ENCODE measurements around the gene SYT5. TPM values are rescaled to one million over a fixed set of nuclear protein-coding genes. Genes with fewer than 3 reads are reported as not detected.

SYT5 gene
- total RNA-seq, 1 donor from 2014 or later, result 1.6 TPM

GRCh38 chr19:55152017-55152416 lies 28.1 kb downstream of the SYT5 start:
- peaks cover 23% of the 10 kb centered on the region for H3K36me3 Mint-ChIP-seq (ENCODE audit: low read depth, unreplicated experiment)
- H3K4me3 Mint-ChIP-seq (ENCODE audit: unreplicated experiment), result no peak overlapping the region
- peaks cover 26% of the 10 kb centered on the region for H3K27me3 Mint-ChIP-seq (ENCODE audit: unreplicated experiment)

GRCh38 chr19:55149078-55150003 lies 30.7 kb downstream of the SYT5 start, which contains the start of gene TNNT1:
Gene TNNT1, minus strand, starts transcription at chr19:55149206. Its CDS starts 2,049 bp downstream, at chr19:55147157.
- Mint-ChIP-seq H3K27me3 (ENCODE audit: unreplicated experiment) (peaks cover 26% of the 10 kb centered on the region), H3K27ac (ENCODE audit: unreplicated experiment) (no peak within 1 kb of the TSS), H3K9me3 (ENCODE audit: unreplicated experiment) (peaks cover 7% of the 10 kb centered on the region), H3K4me1 (ENCODE audit: unreplicated experiment) (peaks cover 12% of the 10 kb centered on the region), H3K36me3 (ENCODE audit: low read depth, unreplicated experiment) (peaks cover 19% of the 10 kb centered on the region), H3K4me3 (ENCODE audit: unreplicated experiment) (no peak within 1 kb of the TSS)
- TF ChIP-seq CTCF (IDR thresholded peaks at IDR 0.05; ENCODE audit: unreplicated experiment), result no peak
- no peak for DNase-seq (ENCODE audit: low spot score)

More at GRCh38 chr19:55152017-55152416, 28.1 kb downstream of the SYT5 start:
- Mint-ChIP-seq H3K9me3 (ENCODE audit: unreplicated experiment) (peaks cover 7% of the 10 kb centered on the region), H3K27ac (ENCODE audit: unreplicated experiment) (peak overlapping the region; percentile 90), H3K4me1 (ENCODE audit: unreplicated experiment) (peaks cover 14% of the 10 kb centered on the region)
- no peak for DNase-seq (ENCODE audit: low spot score)
- no peak for TF ChIP-seq CTCF (IDR thresholded peaks at IDR 0.05; ENCODE audit: unreplicated experiment)

GRCh38 chr19:55147545-55148251 lies 32.4 kb downstream of the SYT5 start:
- Mint-ChIP-seq H3K4me1 (ENCODE audit: unreplicated experiment) (peaks cover 5% of the 10 kb centered on the region), H3K4me3 (ENCODE audit: unreplicated experiment) (no peak overlapping the region), H3K36me3 (ENCODE audit: low read depth, unreplicated experiment) (peaks cover 12% of the 10 kb centered on the region), H3K27me3 (ENCODE audit: unreplicated experiment) (peaks cover 26% of the 10 kb centered on the region), H3K27ac (ENCODE audit: unreplicated experiment) (no peak overlapping the region), H3K9me3 (ENCODE audit: unreplicated experiment) (peaks cover 7% of the 10 kb centered on the region)
- no peak for TF ChIP-seq CTCF (IDR thresholded peaks at IDR 0.05; ENCODE audit: unreplicated experiment)
- DNase-seq (ENCODE audit: low spot score), result no peak

- Mint-ChIP-seq H3K27ac (ENCODE audit: unreplicated experiment) (no peak overlapping the region), H3K27me3 (ENCODE audit: unreplicated experiment) (peaks cover 24% of the 10 kb centered on the region), H3K4me3 (ENCODE audit: unreplicated experiment) (no peak overlapping the region), H3K4me1 (ENCODE audit: unreplicated experiment) (no peaks in the 10 kb centered on the region), H3K9me3 (ENCODE audit: unreplicated experiment) (peaks cover 1% of the 10 kb centered on the region), H3K36me3 (ENCODE audit: low read depth, unreplicated experiment) (peaks cover 7% of the 10 kb centered on the region)
- TF ChIP-seq CTCF (IDR thresholded peaks at IDR 0.05; ENCODE audit: unreplicated experiment), result no peak
- no peak for DNase-seq (ENCODE audit: low spot score)
Measured at GRCh38 chr19:55146705-55147273, 33.3 kb downstream of the SYT5 start.

All from endothelial cell (in vitro differentiated cells).